RWPE2 (cell line): Measurements from ENCODE around the gene PPP1R1C.
"Not testable (repeated sequence)": the region's sequence is repeated elsewhere in the genome, so short reads cannot be mapped to it uniquely, and the experiment has no call there.

ENCODE experiments used
- ATAC-seq: fragments of 200-7000 bp; cut with Tn5 transposase; 3 replicates; pipeline ENCODE4 v1.9.1; 2021; ENCODE audit warnings: low read depth
- DNase-seq: peaks from one replicate; pipeline ENCODE4 v3.0.0-alpha.2; 2020; ENCODE audit warnings: low spot score
- H3K27ac ChIP-seq: fragments of 450-650 bp; 2 replicates; pipeline ENCODE4 v1.5.1; 2017; ENCODE audit warnings: mild to moderate bottlenecking; ENCODE audit not compliant: poor library complexity, severe bottlenecking
- H3K27me3 ChIP-seq: fragments of 250-450 bp; sonication (Bioruptor Pico); 2 replicates; pipeline ENCODE4 v1.5.1; 2021; ENCODE audit warnings: mild to moderate bottlenecking, moderate library complexity; ENCODE audit not compliant: insufficient read depth, poor library complexity, severe bottlenecking
- H3K36me3 ChIP-seq: fragments of 250-450 bp; sonication (Bioruptor Pico); 2 replicates; pipeline ENCODE4 v1.5.1; 2020; ENCODE audit warnings: low read depth, mild to moderate bottlenecking, moderate library complexity
- H3K4me1 ChIP-seq: fragments of 250-450 bp; sonication (Bioruptor Pico); 2 replicates; pipeline ENCODE4 v1.5.1; 2021; ENCODE audit warnings: mild to moderate bottlenecking, moderate library complexity; ENCODE audit not compliant: insufficient read depth, poor library complexity, severe bottlenecking
- H3K4me3 ChIP-seq: fragments of 250-450 bp; sonication (Bioruptor Pico); 2 replicates; pipeline ENCODE4 v1.5.1; 2021; ENCODE audit warnings: mild to moderate bottlenecking, moderate library complexity; ENCODE audit not compliant: severe bottlenecking
- H3K9me3 ChIP-seq: fragments of 250-450 bp; sonication (Bioruptor Pico); 2 replicates; pipeline ENCODE4 v1.5.1; 2021; ENCODE audit warnings: mild to moderate bottlenecking, moderate library complexity; ENCODE audit not compliant: severe bottlenecking
- CTCF ChIP-seq: fragments of 450-650 bp; IDR thresholded peaks from one replicate; pipeline ENCODE4 v1.5.1; 2017; ENCODE audit warnings: mild to moderate bottlenecking, moderate library complexity; ENCODE audit not compliant: poor library complexity, severe bottlenecking

PPP1R1C gene

GRCh38 chr2:181957668-181958067, 28.0 kb upstream of the PPP1R1C start:
- H3K27ac ChIP-seq: peak overlapping the region; percentile 44
- DNase-seq (no peak), ATAC-seq (no peak)
- H3K27me3 ChIP-seq: no peaks in the 10 kb centered on the region
- peaks cover 33% of the 10 kb centered on the region for H3K4me1 ChIP-seq
- no peak overlapping the region for H3K4me3 ChIP-seq
- no peaks in the 10 kb centered on the region for H3K9me3 ChIP-seq
- no peak for TF ChIP-seq CTCF
- no peaks in the 10 kb centered on the region for H3K36me3 ChIP-seq

- Histone ChIP-seq H3K27ac (peak overlapping the region; percentile 44), H3K9me3 (no peaks in the 10 kb centered on the region), H3K4me3 (no peak overlapping the region), H3K4me1 (peaks cover 33% of the 10 kb centered on the region), H3K36me3 (no peaks in the 10 kb centered on the region), H3K27me3 (no peaks in the 10 kb centered on the region)
- DNase-seq (no peak), ATAC-seq (no peak)
- no peak for TF ChIP-seq CTCF
These were observed 26.9 kb upstream of the PPP1R1C start for GRCh38 chr2:181958726-181959125.

GRCh38 chr2:181959508-181959907, 26.1 kb upstream of the PPP1R1C start:
- ATAC-seq (peak; percentile 91), DNase-seq (no peak)
- TF ChIP-seq CTCF: no peak
- Histone ChIP-seq H3K9me3 (no peaks in the 10 kb centered on the region), H3K27ac (peak overlapping the region; percentile 44), H3K36me3 (no peaks in the 10 kb centered on the region), H3K4me1 (peaks cover 33% of the 10 kb centered on the region), H3K4me3 (no peak overlapping the region), H3K27me3 (no peaks in the 10 kb centered on the region)

- not testable (repeated sequence) for H3K36me3 ChIP-seq, DNase-seq, ATAC-seq, H3K9me3 ChIP-seq, H3K4me3 ChIP-seq, H3K27me3 ChIP-seq, H3K27ac ChIP-seq
- H3K4me1 ChIP-seq: peaks cover 21% of the 10 kb centered on the region
These were observed 24.5 kb upstream of the PPP1R1C start for GRCh38 chr2:181961167-181961566.

- Histone ChIP-seq H3K4me1 (peaks cover 21% of the 10 kb centered on the region), H3K27me3 (no peaks in the 10 kb centered on the region), H3K27ac (no peak overlapping the region), H3K36me3 (no peaks in the 10 kb centered on the region), H3K9me3 (no peaks in the 10 kb centered on the region), H3K4me3 (no peak overlapping the region)
- ATAC-seq (no peak), DNase-seq (no peak)
- no peak for TF ChIP-seq CTCF
These were observed 23.5 kb upstream of the PPP1R1C start for GRCh38 chr2:181962142-181962541.
